ENCODE results near the gene SLC25A18.

SLC25A18 gene

DNA sequence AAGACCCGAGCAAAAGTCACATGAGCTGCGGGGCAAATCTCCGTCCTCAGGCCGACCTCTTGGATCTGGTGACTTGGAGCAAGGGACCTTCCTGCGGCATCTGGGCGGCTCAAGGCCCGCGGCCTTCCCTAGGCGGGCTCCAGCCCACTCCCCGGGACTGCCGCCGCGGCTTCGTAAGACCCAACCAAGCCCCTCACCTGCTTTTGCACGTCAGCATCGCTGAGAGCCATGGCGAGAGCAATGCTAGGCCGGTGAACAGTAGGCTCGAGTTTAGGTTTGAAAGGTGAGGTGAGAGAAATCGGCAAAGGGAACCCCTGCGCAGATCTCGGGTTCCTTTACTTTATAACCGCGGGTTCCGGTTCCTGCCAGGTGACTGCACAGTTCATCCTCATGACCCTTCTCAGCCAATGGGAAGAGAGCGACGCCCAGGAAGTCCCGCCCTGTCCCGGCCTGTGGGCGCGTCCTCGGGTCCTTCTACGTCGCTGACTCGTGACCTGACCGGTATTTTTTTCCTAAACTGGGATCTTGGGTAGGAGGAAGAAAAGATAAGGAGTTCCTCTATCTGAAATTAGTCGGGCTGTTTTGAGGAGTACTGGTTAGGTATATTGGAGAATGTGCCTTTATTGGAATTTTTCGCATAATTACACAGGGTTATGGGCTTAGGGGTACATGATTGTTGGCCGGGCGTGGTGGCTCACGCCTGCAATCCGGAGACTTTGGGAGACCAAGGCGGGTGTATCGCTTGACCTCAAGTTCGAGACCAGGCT is 65.3 kb downstream of the SLC25A18 start, which contains the start of gene ATP6V1E1:
ATP6V1E1 (minus strand) TSS at position 344 of the 767 bp plus-strand sequence; CDS start at position 230, 114 bp downstream.
- DNase-seq (ENCODE audit: low read depth): peak; percentile 96
- TF ChIP-seq, protein P1, sequence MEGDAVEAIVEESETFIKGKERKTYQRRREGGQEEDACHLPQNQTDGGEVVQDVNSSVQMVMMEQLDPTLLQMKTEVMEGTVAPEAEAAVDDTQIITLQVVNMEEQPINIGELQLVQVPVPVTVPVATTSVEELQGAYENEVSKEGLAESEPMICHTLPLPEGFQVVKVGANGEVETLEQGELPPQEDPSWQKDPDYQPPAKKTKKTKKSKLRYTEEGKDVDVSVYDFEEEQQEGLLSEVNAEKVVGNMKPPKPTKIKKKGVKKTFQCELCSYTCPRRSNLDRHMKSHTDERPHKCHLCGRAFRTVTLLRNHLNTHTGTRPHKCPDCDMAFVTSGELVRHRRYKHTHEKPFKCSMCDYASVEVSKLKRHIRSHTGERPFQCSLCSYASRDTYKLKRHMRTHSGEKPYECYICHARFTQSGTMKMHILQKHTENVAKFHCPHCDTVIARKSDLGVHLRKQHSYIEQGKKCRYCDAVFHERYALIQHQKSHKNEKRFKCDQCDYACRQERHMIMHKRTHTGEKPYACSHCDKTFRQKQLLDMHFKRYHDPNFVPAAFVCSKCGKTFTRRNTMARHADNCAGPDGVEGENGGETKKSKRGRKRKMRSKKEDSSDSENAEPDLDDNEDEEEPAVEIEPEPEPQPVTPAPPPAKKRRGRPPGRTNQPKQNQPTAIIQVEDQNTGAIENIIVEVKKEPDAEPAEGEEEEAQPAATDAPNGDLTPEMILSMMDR (IDR thresholded peaks at IDR 0.05; ENCODE audit: insufficient read depth, low read depth, low read length, missing control alignments): no peak
- H3K4me3 ChIP-seq (ENCODE audit: low read depth, low read length): peak within 1 kb of the TSS; percentile 75

DNA sequence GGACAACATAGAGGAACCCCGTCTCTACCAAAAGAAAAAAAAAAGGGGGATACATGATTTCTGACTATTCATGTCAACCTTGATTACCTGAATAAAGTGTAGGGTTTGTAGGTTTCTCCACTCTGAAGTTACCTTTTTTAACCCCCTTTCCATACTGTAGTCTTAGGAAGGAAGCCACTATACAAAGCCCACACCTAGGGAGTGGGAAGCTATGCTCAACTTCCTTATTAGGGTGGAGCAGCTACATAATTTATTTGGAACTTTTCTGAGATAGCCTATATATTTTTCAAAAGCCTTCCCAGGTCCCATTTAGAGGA is 65.8 kb downstream of the SLC25A18 start:
- TF ChIP-seq, protein P1 (IDR thresholded peaks at IDR 0.05; ENCODE audit: insufficient read depth, low read depth, low read length, missing control alignments): no peak
- peak overlapping the region; percentile 75 for H3K4me3 ChIP-seq (ENCODE audit: low read depth, low read length)
- no peak for DNase-seq (ENCODE audit: low read depth)

DNA sequence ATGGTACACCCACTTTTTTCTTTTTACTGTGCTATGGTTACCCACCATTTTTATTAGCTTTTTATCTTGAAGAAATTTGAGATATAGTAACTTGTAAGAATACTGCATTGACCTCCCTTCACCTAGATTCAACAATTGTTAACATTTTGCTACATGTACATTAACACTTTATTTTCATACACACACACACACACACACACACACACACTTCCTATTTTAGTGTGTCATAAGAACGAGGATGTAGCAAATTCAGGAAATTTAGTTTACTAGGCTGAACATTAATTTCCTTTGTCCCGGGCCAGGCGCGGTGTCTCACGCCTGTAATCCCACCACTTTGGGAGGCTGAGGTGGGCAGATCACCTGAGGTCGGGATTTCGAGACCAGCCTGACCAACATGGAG is 66.3 kb downstream of the SLC25A18 start:
- no peak for DNase-seq (ENCODE audit: low read depth)
- peak overlapping the region; percentile 75 for H3K4me3 ChIP-seq (ENCODE audit: low read depth, low read length)
- TF ChIP-seq, protein P1 (IDR thresholded peaks at IDR 0.05; ENCODE audit: insufficient read depth, low read depth, low read length, missing control alignments): no peak

GRCh38 chr22:17631076-17631565 is 67.8 kb downstream of the SLC25A18 start:
- TF ChIP-seq, protein P1 (IDR thresholded peaks at IDR 0.05; ENCODE audit: insufficient read depth, low read depth, low read length, missing control alignments): no peak
- no peak overlapping the region for H3K4me3 ChIP-seq (ENCODE audit: low read depth, low read length)
- DNase-seq (ENCODE audit: low read depth): no peak

DNA sequence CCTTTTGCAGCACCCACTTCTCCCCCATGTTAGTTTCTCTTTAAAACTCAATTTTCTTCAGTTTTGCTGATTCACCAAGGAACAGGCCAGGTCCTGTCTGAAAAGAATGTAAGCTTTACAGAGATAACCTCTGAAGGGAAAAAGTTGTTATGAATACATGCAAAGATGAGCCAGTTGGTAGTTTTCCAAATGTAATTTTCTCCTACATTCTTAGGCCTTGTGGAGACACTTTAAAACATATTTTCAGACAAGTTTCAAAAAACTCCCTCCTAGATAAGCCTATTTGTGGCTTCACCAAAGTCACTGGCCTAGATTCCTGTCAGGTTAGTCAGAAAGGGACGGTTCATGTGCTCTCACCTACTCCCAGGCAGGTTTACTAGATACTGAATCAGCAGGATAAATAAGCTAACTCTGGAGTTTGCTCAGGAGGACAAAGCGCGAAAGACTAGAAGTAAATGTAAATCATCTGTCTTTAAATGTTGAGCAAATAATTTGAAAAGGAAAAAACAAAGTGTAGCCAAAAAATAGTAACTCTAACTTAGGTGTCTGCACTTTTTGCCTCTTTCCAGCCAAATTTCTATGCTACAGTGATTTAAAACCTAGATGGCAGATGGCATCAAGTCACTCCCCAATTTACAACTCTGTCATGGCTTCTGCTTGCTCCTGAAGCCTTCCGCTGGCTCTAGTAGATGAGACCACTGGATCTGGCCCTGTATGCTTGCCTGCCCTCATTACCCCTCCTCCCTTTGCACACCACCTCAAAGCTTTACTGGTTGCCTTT is 70.1 kb downstream of the SLC25A18 start:
- DNase-seq (ENCODE audit: low read depth): no peak
- H3K4me3 ChIP-seq (ENCODE audit: low read depth, low read length): no peak overlapping the region

DNA sequence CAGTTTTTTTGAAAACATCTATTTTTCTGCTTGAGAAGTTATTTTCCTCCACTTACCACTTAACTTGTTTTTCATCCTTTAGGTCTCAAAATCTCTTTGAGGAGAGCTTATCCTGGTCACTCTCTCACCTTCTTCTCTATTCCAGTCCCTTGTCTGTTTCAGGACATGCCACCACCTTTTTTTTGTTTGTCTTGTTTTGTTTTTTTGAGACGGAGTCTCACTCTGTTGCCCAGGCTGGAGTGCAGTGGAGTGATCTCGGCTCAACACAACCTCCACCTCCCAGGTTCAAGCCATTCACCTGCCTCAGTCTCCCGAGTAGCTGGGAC is 70.7 kb downstream of the SLC25A18 start:
- no peak for DNase-seq (ENCODE audit: low read depth)
- TF ChIP-seq, protein P1 (IDR thresholded peaks at IDR 0.05; ENCODE audit: insufficient read depth, low read depth, low read length, missing control alignments): no peak
- H3K4me3 ChIP-seq (ENCODE audit: low read depth, low read length): no peak overlapping the region

More for the DNA sequence above, 70.1 kb downstream of the SLC25A18 start:
- TF ChIP-seq, protein P1 (IDR thresholded peaks at IDR 0.05; ENCODE audit: insufficient read depth, low read depth, low read length, missing control alignments): no peak
